H9 (cell line): Measurements from ENCODE around the gene AKR7A2. TPM values are rescaled to one million over a fixed set of nuclear protein-coding genes. Genes with fewer than 3 reads are reported as not detected.

ENCODE experiments used
- DNase-seq: peaks from one replicate; pipeline ENCODE4 v3.0.0-alpha.2; 2017
- H2AFZ ChIP-seq: one replicate; pipeline ENCODE4 v1.6.1; 2013; ENCODE audit warnings: mild to moderate bottlenecking, low read length, control low read depth, moderate library complexity
- H2AK5ac ChIP-seq: 2 replicates; pipeline ENCODE4 v1.6.1; 2013; ENCODE audit warnings: low read length, control low read depth, mixed read lengths; ENCODE audit not compliant: insufficient read length
- H2BK120ac ChIP-seq: one replicate; pipeline ENCODE4 v1.6.1; 2013; ENCODE audit warnings: low read depth, mild to moderate bottlenecking, low read length, control low read depth, inconsistent platforms; ENCODE audit not compliant: poor library complexity, severe bottlenecking
- H2BK12ac ChIP-seq: 2 replicates; pipeline ENCODE4 v1.6.1; 2013; ENCODE audit warnings: low read length, control low read depth, mixed read lengths, low read depth; ENCODE audit not compliant: insufficient read length
- H2BK15ac ChIP-seq: 2 replicates; pipeline ENCODE4 v1.6.1; 2013; ENCODE audit warnings: low read depth, low read length, control low read depth
- H2BK20ac ChIP-seq: one replicate; pipeline ENCODE4 v1.6.1; 2013; ENCODE audit warnings: low read depth, mild to moderate bottlenecking, low read length, control low read depth, inconsistent platforms; ENCODE audit not compliant: poor library complexity, severe bottlenecking
- H2BK5ac ChIP-seq: 2 replicates; pipeline ENCODE4 v1.6.1; 2013; ENCODE audit warnings: low read length, control low read depth, mixed read lengths; ENCODE audit not compliant: insufficient read length
- H3K14ac ChIP-seq: 2 replicates; pipeline ENCODE4 v1.6.1; 2013; ENCODE audit warnings: low read length, control low read depth; ENCODE audit not compliant: insufficient read depth
- H3K18ac ChIP-seq: 2 replicates; pipeline ENCODE4 v1.6.1; 2013; ENCODE audit warnings: low read depth, mild to moderate bottlenecking, mixed read lengths, low read length, control low read depth; ENCODE audit not compliant: insufficient read length
- H3K23ac ChIP-seq: 2 replicates; pipeline ENCODE4 v1.6.1; 2013; ENCODE audit warnings: low read length, control low read depth, mixed read lengths, low read depth; ENCODE audit not compliant: insufficient read length
- H3K23me2 ChIP-seq: 2 replicates; pipeline ENCODE4 v1.6.1; 2013; ENCODE audit warnings: low read depth, mild to moderate bottlenecking, mixed read lengths, low read length, control low read depth; ENCODE audit not compliant: insufficient read length, poor library complexity, severe bottlenecking
- H3K27ac ChIP-seq: 2 replicates; pipeline ENCODE4 v1.5.1; 2013; ENCODE audit warnings: low read length, control low read depth, mixed read lengths, low read depth; ENCODE audit not compliant: insufficient read length
- H3K27me3 ChIP-seq: 2 replicates; pipeline ENCODE4 v1.6.1; 2013; ENCODE audit warnings: low read length, control low read depth, inconsistent platforms; ENCODE audit not compliant: insufficient read depth
- H3K4ac ChIP-seq: 2 replicates; pipeline ENCODE4 v1.6.1; 2013; ENCODE audit warnings: low read depth, mild to moderate bottlenecking, control low read depth, inconsistent platforms, low read length, moderate library complexity
- H3K4me1 ChIP-seq: 2 replicates; pipeline ENCODE4 v1.6.1; 2013; ENCODE audit warnings: low read length, control low read depth, inconsistent platforms; ENCODE audit not compliant: insufficient read depth
- H3K4me2 ChIP-seq: 2 replicates; pipeline ENCODE4 v1.6.1; 2013; ENCODE audit warnings: low read length, control low read depth, mixed read lengths; ENCODE audit not compliant: insufficient read length, insufficient read depth
- H3K56ac ChIP-seq: 2 replicates; pipeline ENCODE4 v1.6.1; 2013; ENCODE audit warnings: low read depth, mild to moderate bottlenecking, mixed read lengths, low read length, control low read depth; ENCODE audit not compliant: insufficient read length
- H3K79me1 ChIP-seq: 2 replicates; pipeline ENCODE4 v1.6.1; 2013; ENCODE audit warnings: low read depth, mild to moderate bottlenecking, moderate library complexity, low read length, control low read depth, inconsistent platforms; ENCODE audit not compliant: insufficient read depth, poor library complexity, severe bottlenecking
- H3K79me2 ChIP-seq: 2 replicates; pipeline ENCODE4 v1.6.1; 2013; ENCODE audit warnings: low read length, control low read depth, inconsistent platforms; ENCODE audit not compliant: insufficient read depth
- H3K9ac ChIP-seq: 2 replicates; pipeline ENCODE4 v1.6.1; 2013; ENCODE audit warnings: low read length, control low read depth, mixed read lengths; ENCODE audit not compliant: insufficient read length; ENCODE audit errors: extremely low read depth
- H3K9me3 ChIP-seq: one replicate; pipeline ENCODE4 v1.6.1; 2013; ENCODE audit warnings: low read depth, low read length, inconsistent platforms; ENCODE audit not compliant: control insufficient read depth
- H3T11ph ChIP-seq: one replicate; pipeline ENCODE4 v1.6.1; 2013; ENCODE audit warnings: mild to moderate bottlenecking, low read length, control low read depth, inconsistent platforms
- H4K20me1 ChIP-seq: one replicate; pipeline ENCODE4 v1.6.1; 2013; ENCODE audit not compliant: control insufficient read depth, insufficient read length, insufficient read depth
- H4K5ac ChIP-seq: 2 replicates; pipeline ENCODE4 v1.6.1; 2013; ENCODE audit warnings: low read depth, mild to moderate bottlenecking, mixed read lengths, low read length, control low read depth; ENCODE audit not compliant: insufficient read length
- H4K8ac ChIP-seq: replicated peaks from 2 replicates; pipeline ENCODE4 v1.6.1; 2013; ENCODE audit warnings: low read length, control low read depth, mixed read lengths, low read depth; ENCODE audit not compliant: insufficient read length
- H4K91ac ChIP-seq: 2 replicates; pipeline ENCODE4 v1.6.1; 2013; ENCODE audit warnings: low read depth, mild to moderate bottlenecking, moderate library complexity, mixed read lengths, low read length, control low read depth; ENCODE audit not compliant: insufficient read length
- H3K27ac Mint-ChIP-seq, 3 experiments: 2 replicates in 2 of 3; 3 replicates in 1 of 3; pipeline ENCODE4 v1.8.0; 2020 to 2021; ENCODE audit warnings: mixed read lengths in 3 of 3, mild to moderate bottlenecking in 1 of 3, moderate library complexity in 1 of 3
- H3K27me3 Mint-ChIP-seq: 2 replicates; pipeline ENCODE4 v1.8.0; 2021; ENCODE audit warnings: low read depth, mild to moderate bottlenecking, moderate library complexity, mixed read lengths
- H3K36me3 Mint-ChIP-seq, 3 experiments: 2 replicates in 2 of 3; 3 replicates in 1 of 3; pipeline ENCODE4 v1.8.0; 2020 to 2021; ENCODE audit warnings: low read depth in 3 of 3, mixed read lengths in 3 of 3; ENCODE audit not compliant: insufficient read depth in 1 of 3
- H3K4me1 Mint-ChIP-seq, 2 experiments: 2 replicates each; pipeline ENCODE4 v1.8.0; 2020; ENCODE audit warnings: mixed read lengths in 2 of 2
- H3K4me3 Mint-ChIP-seq, 2 experiments: 2 replicates in 1 of 2; 3 replicates in 1 of 2; pipeline ENCODE4 v1.8.0; 2020 to 2021; ENCODE audit warnings: mild to moderate bottlenecking in 2 of 2, mixed read lengths in 2 of 2, moderate library complexity in 1 of 2
- H3K9me3 Mint-ChIP-seq, 2 experiments: 2 replicates in 1 of 2; 3 replicates in 1 of 2; pipeline ENCODE4 v1.8.0; 2020; ENCODE audit warnings: mild to moderate bottlenecking in 2 of 2, mixed read lengths in 2 of 2, moderate library complexity in 1 of 2
- WGBS: extraction: QIAGEN DNeasy Blood & Tissue Kit; methylation state at CpG from one replicate; pipeline ENCODE4 v1.1.7; 2013; ENCODE audit warnings: missing lambda C conversion rate, low lambda C conversion rate, mixed read lengths; ENCODE audit not compliant: insufficient read length; ENCODE audit errors: extremely low coverage; 5-methylcytosine and 5-hydroxymethylcytosine counted together
- total RNA-seq: library from RNA; stranded (reverse); gene quantifications from 2 replicates; pipeline ENCODE4 v1.2.1, GENCODE V29; 2021
- TF ChIP-seq, protein P1 (sequence below): fragments of 200-600 bp; sonication (generic); conservative IDR thresholded peaks from 3 replicates; pipeline ENCODE4 v1.8.0; 2021; ENCODE audit warnings: antibody characterized with exemption, mild to moderate bottlenecking

AKR7A2 gene
- total RNA-seq, 1 experiment from 2014 or later: 50.3 TPM

DNA sequence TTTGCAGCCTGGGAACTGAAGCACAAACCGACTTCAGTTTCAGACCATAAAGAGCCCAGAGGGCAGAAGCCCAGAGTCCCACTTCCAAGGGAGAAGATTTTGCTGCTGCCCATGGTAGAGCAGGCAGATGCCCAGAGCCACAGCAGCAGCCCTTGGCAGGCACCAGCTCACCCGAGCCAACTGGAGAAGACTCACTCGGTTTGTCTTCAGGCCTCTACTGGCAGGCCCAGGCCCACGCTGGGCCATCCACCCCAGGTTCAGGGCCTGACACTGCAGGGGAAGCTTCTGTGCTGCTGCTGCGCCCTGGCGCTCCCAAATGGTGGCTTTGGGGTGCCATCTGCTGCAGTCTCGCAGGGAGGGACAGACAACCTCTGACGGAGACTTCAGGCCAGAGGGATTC, 33.4 kb upstream of the AKR7A2 start:
- Histone ChIP-seq H3K79me1 (no peaks in the 10 kb centered on the region), H3K27me3 (no peaks in the 10 kb centered on the region), H3K4me2 (no peak overlapping the region), H4K8ac (no peak overlapping the region), H3K9ac (no peak overlapping the region), H3K23ac (no peak overlapping the region), H3T11ph (no peak overlapping the region), H3K27ac (no peak overlapping the region), H2BK120ac (no peak overlapping the region), H4K5ac (no peak overlapping the region), H3K14ac (no peak overlapping the region), H2BK5ac (no peak overlapping the region), H3K18ac (no peak overlapping the region), H2AK5ac (no peak overlapping the region), H4K20me1 (no peaks in the 10 kb centered on the region), H3K9me3 (no peaks in the 10 kb centered on the region), H3K56ac (no peak overlapping the region), H4K91ac (no peak overlapping the region), H2AFZ (no peak overlapping the region), H3K4me1 (peaks cover 2% of the 10 kb centered on the region; the same call in 1 of the 2 replicates), H2BK12ac (no peak overlapping the region), H2BK15ac (no peak overlapping the region), H3K79me2 (no peaks in the 10 kb centered on the region), H2BK20ac (no peak overlapping the region), H3K23me2 (no peaks in the 10 kb centered on the region), H3K4ac (no peak overlapping the region)
- Mint-ChIP-seq H3K4me1 (peaks cover 6 to 14% of the 10 kb centered on the region in 2 experiments), H3K27ac (peak overlapping the region in 2 of 3 experiments; percentile 34 to 40; a peak in 1 of 7 replicates), H3K4me3 (no peak overlapping the region), H3K36me3 (peaks cover 17 to 59% (median 37%) of the 10 kb centered on the region in 3 experiments; a peak in 6 of 7 replicates), H3K27me3 (no peaks in the 10 kb centered on the region; the same call in none of the 2 replicates), H3K9me3 (no peaks in the 10 kb centered on the region)
- TF ChIP-seq, protein P1, sequence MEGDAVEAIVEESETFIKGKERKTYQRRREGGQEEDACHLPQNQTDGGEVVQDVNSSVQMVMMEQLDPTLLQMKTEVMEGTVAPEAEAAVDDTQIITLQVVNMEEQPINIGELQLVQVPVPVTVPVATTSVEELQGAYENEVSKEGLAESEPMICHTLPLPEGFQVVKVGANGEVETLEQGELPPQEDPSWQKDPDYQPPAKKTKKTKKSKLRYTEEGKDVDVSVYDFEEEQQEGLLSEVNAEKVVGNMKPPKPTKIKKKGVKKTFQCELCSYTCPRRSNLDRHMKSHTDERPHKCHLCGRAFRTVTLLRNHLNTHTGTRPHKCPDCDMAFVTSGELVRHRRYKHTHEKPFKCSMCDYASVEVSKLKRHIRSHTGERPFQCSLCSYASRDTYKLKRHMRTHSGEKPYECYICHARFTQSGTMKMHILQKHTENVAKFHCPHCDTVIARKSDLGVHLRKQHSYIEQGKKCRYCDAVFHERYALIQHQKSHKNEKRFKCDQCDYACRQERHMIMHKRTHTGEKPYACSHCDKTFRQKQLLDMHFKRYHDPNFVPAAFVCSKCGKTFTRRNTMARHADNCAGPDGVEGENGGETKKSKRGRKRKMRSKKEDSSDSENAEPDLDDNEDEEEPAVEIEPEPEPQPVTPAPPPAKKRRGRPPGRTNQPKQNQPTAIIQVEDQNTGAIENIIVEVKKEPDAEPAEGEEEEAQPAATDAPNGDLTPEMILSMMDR: no peak
- no CpG with 5 or more reads among the region's 8 CpGs for WGBS
- no peak for DNase-seq
